Natural killer cell treated with Interleukin-12 subunit alpha and Interleukin-12 subunit beta and Interleukin-15 and Interleukin-18, amount 100 ng/mL, for 72 hours (primary cell): ENCODE data around the gene NSUN6. TPM values are rescaled to one million over a fixed set of nuclear protein-coding genes. Genes with fewer than 3 reads are reported as not detected.

Experiments
- ATAC-seq, 2 donors: fragments of 150-1000 bp; cut with Tn5 transposase in 1 of 2; sonication (Bioruptor Pico), chemical (Tn5 transposase) in 1 of 2; 2 replicates each; pipeline ENCODE4 v1.10.0; 2021
- DNase-seq: peaks from one replicate; pipeline ENCODE4 v3.0.0; 2022; ENCODE audit warnings: low spot score
- H3K27ac Mint-ChIP-seq, 2 donors: 1 replicate in 1 of 2; 2 replicates in 1 of 2; pipeline ENCODE4 v1.8.0; 2022; ENCODE audit warnings: mixed read lengths in 2 of 2, mild to moderate bottlenecking in 1 of 2, moderate library complexity in 1 of 2
- H3K27me3 Mint-ChIP-seq, 2 donors: 1 replicate in 1 of 2; 2 replicates in 1 of 2; pipeline ENCODE4 v1.8.0; 2022; ENCODE audit warnings: mixed read lengths in 2 of 2
- H3K36me3 Mint-ChIP-seq: one replicate; pipeline ENCODE4 v1.8.0; 2022; ENCODE audit warnings: mixed read lengths
- H3K4me1 Mint-ChIP-seq, 2 donors: 1 replicate in 1 of 2; 2 replicates in 1 of 2; pipeline ENCODE4 v1.8.0; 2022; ENCODE audit warnings: low read depth in 2 of 2, mixed read lengths in 2 of 2, mild to moderate bottlenecking in 1 of 2
- H3K4me3 Mint-ChIP-seq: one replicate; pipeline ENCODE4 v1.8.0; 2022; ENCODE audit warnings: mixed read lengths
- H3K9me3 Mint-ChIP-seq: 2 replicates; pipeline ENCODE4 v1.8.0; 2022; ENCODE audit warnings: mixed read lengths
- total RNA-seq, 2 donors: library from RNA; stranded (reverse); gene quantifications; one replicate each; pipeline ENCODE4 v1.2.3, GENCODE V29; 2022

The NSUN6 gene
- total RNA-seq, 2 donors from 2014 or later, result 14.1 to 23.6 TPM

GRCh38 chr10:18675086-18675801 lies 23.9 kb upstream of the NSUN6 start:
- no peaks in the 10 kb centered on the region for H3K4me1 Mint-ChIP-seq
- H3K9me3 Mint-ChIP-seq, result no peaks in the 10 kb centered on the region
- H3K27me3 Mint-ChIP-seq, result no peaks in the 10 kb centered on the region
- H3K36me3 Mint-ChIP-seq, result peaks cover 5% of the 10 kb centered on the region
- DNase-seq (no peak), ATAC-seq (no peak)
- no peak overlapping the region for H3K27ac Mint-ChIP-seq
- no peak overlapping the region for H3K4me3 Mint-ChIP-seq

- Mint-ChIP-seq H3K4me1 (peaks cover 8 to 14% of the 10 kb centered on the region in 2 donors), H3K27ac (no peak overlapping the region), H3K4me3 (no peak overlapping the region), H3K9me3 (no peaks in the 10 kb centered on the region), H3K27me3 (no peaks in the 10 kb centered on the region), H3K36me3 (no peaks in the 10 kb centered on the region)
- DNase-seq, result no peak
- ATAC-seq, result no peak
Observed at GRCh38 chr10:18668026-18668425, 16.6 kb upstream of the NSUN6 start.

DNA sequence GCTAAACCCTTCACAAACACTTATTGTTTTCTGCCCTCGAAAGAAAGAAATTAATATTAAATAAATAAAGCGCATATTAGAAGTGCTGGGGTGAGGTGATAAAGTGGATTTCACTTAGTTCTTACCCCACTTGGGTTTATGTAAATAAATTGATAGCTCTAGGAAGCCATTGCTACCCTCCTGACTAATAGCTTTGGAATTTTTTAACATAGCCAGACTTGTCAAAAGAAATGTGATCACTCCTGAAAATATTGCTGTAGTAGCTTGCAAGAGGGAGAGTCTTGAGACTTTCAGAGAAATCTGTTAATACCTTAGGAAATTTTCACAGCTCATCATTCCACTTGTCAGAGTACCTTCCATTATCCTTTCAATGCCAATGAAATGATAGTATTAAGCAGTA lies 15.4 kb upstream of the NSUN6 start:
- no peak overlapping the region for H3K27ac Mint-ChIP-seq
- peaks cover 14 to 18% of the 10 kb centered on the region in 2 donors for H3K4me1 Mint-ChIP-seq
- H3K27me3 Mint-ChIP-seq, result no peaks in the 10 kb centered on the region
- DNase-seq (no peak), ATAC-seq (no peak)
- H3K36me3 Mint-ChIP-seq, result no peaks in the 10 kb centered on the region
- no peak overlapping the region for H3K4me3 Mint-ChIP-seq
- H3K9me3 Mint-ChIP-seq, result no peaks in the 10 kb centered on the region

GRCh38 chr10:18665815-18666558 lies 14.6 kb upstream of the NSUN6 start:
- no peak overlapping the region for H3K27ac Mint-ChIP-seq
- H3K27me3 Mint-ChIP-seq, result no peaks in the 10 kb centered on the region
- DNase-seq, result no peak
- H3K4me1 Mint-ChIP-seq, result peaks cover 22 to 25% of the 10 kb centered on the region in 2 donors
- H3K9me3 Mint-ChIP-seq, result no peaks in the 10 kb centered on the region
- ATAC-seq, result no peak
- H3K4me3 Mint-ChIP-seq, result no peak overlapping the region
- H3K36me3 Mint-ChIP-seq, result no peaks in the 10 kb centered on the region

- no peak overlapping the region for H3K27ac Mint-ChIP-seq
- H3K4me1 Mint-ChIP-seq, result peaks cover 29 to 31% of the 10 kb centered on the region in 2 donors
- DNase-seq (no peak), ATAC-seq (no peak)
- H3K4me3 Mint-ChIP-seq, result no peak overlapping the region
- H3K36me3 Mint-ChIP-seq, result no peaks in the 10 kb centered on the region
- no peaks in the 10 kb centered on the region for H3K9me3 Mint-ChIP-seq
- H3K27me3 Mint-ChIP-seq, result no peaks in the 10 kb centered on the region
Observed at GRCh38 chr10:18664841-18665478, 13.6 kb upstream of the NSUN6 start.

- Mint-ChIP-seq H3K27ac (peak overlapping the region; percentile 97 to 99), H3K4me3 (peak overlapping the region; percentile 76), H3K27me3 (no peaks in the 10 kb centered on the region), H3K4me1 (peaks cover 39 to 41% of the 10 kb centered on the region in 2 donors), H3K9me3 (no peaks in the 10 kb centered on the region), H3K36me3 (peaks cover 5% of the 10 kb centered on the region)
- ATAC-seq, result no peak
- no peak for DNase-seq
Observed at GRCh38 chr10:18660816-18661431, 9.5 kb upstream of the NSUN6 start.

GRCh38 chr10:18659819-18660535 lies 8.6 kb upstream of the NSUN6 start:
- DNase-seq (no peak), ATAC-seq (peak in 1 of 2 donors; percentile 1)
- H3K36me3 Mint-ChIP-seq, result peaks cover 5% of the 10 kb centered on the region
- peak overlapping the region; percentile 97 to 99 for H3K27ac Mint-ChIP-seq
- H3K4me3 Mint-ChIP-seq, result peak overlapping the region; percentile 100
- no peaks in the 10 kb centered on the region for H3K27me3 Mint-ChIP-seq
- peaks cover 32 to 36% of the 10 kb centered on the region in 2 donors for H3K4me1 Mint-ChIP-seq
- no peaks in the 10 kb centered on the region for H3K9me3 Mint-ChIP-seq

GRCh38 chr10:18659125-18659818 lies 7.9 kb upstream of the NSUN6 start, which contains the start of gene ARL5B:
Gene ARL5B, plus strand, starts transcription at chr10:18659431. Its CDS starts 207 bp downstream, at chr10:18659638.
- no peaks in the 10 kb centered on the region for H3K27me3 Mint-ChIP-seq
- H3K4me3 Mint-ChIP-seq, result peak within 1 kb of the TSS; percentile 100

GRCh38 chr10:18658271-18659124 lies 7.1 kb upstream of the NSUN6 start:
- DNase-seq (no peak), ATAC-seq (no peak)
- Mint-ChIP-seq H3K27ac (peak overlapping the region; percentile 97 to 99), H3K36me3 (peaks cover 5% of the 10 kb centered on the region), H3K4me1 (peaks cover 32% of the 10 kb centered on the region in 2 donors), H3K9me3 (no peaks in the 10 kb centered on the region), H3K4me3 (peak overlapping the region; percentile 100), H3K27me3 (no peaks in the 10 kb centered on the region)

More at GRCh38 chr10:18659125-18659818, 7.9 kb upstream of the NSUN6 start, which contains the start of gene ARL5B:
- Mint-ChIP-seq H3K4me1 (peaks cover 32 to 36% of the 10 kb centered on the region in 2 donors), H3K27ac (peak within 1 kb of the TSS; percentile 97 to 99), H3K9me3 (no peaks in the 10 kb centered on the region), H3K36me3 (peaks cover 5% of the 10 kb centered on the region)
- DNase-seq (peak; percentile 97), ATAC-seq (peak; percentile 99)

GRCh38 chr10:18656724-18657123 lies 5.3 kb upstream of the NSUN6 start:
- no peak for DNase-seq
- Mint-ChIP-seq H3K9me3 (no peaks in the 10 kb centered on the region), H3K27me3 (no peaks in the 10 kb centered on the region), H3K4me3 (no peak overlapping the region), H3K27ac (no peak overlapping the region), H3K36me3 (peaks cover 5% of the 10 kb centered on the region), H3K4me1 (peaks cover 33 to 35% of the 10 kb centered on the region in 2 donors)
- no peak for ATAC-seq

DNA sequence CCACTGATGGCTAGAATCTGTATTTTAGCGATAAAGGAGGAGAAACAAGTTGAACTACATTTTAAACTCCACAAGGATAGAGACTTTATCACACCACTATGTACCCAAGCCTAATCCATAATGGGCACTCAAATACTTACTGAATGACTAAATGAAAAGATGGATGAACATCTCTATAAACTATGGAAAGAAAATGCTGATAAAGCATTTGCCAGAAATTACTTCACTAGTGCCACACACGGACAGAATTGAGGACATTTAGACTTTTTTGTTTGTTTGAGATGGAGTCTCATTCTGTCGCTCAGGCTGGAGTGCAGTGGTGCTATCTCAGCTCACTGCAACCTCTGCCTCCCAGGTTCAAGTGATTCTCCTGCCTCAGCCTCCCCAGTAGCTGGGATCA lies 1.7 kb upstream of the NSUN6 start:
- peak overlapping the region; percentile 96 to 99 for H3K27ac Mint-ChIP-seq
- H3K36me3 Mint-ChIP-seq, result peaks cover 5% of the 10 kb centered on the region
- H3K9me3 Mint-ChIP-seq, result no peaks in the 10 kb centered on the region
- peaks cover 28 to 29% of the 10 kb centered on the region in 2 donors for H3K4me1 Mint-ChIP-seq
- H3K4me3 Mint-ChIP-seq, result no peak overlapping the region
- no peaks in the 10 kb centered on the region for H3K27me3 Mint-ChIP-seq
- ATAC-seq (no peak), DNase-seq (no peak)
